Esophagus mucosa (tissue), 1 donor: Measurements from ENCODE around the gene GOLGA5. TPM values are rescaled to one million over a fixed set of nuclear protein-coding genes. Genes with fewer than 3 reads are reported as not detected.
"Not testable (repeated sequence)": the region's sequence is repeated elsewhere in the genome, so short reads cannot be mapped to it uniquely, and the experiment has no call there.

ENCODE experiments used
- ATAC-seq: fragments of 200-7000 bp; cut with Tn5 transposase; one replicate; pipeline ENCODE4 v1.9.1; 2020
- total RNA-seq: library from RNA; stranded (reverse); gene quantifications from one replicate; pipeline ENCODE4 v1.2.4, GENCODE V29; 2023
- donor health status: DM: yes; HTN: yes; CAD: no.

GOLGA5 gene
- total RNA-seq, 1 donor from 2014 or later, result 24.9 TPM

GRCh38 chr14:92778868-92779565 is 15.1 kb upstream of the GOLGA5 start:
- ATAC-seq, result peak; percentile 66

GRCh38 chr14:92780444-92781232 is 13.5 kb upstream of the GOLGA5 start:
- ATAC-seq, result no peak

- ATAC-seq, result no peak
These were observed 12.8 kb upstream of the GOLGA5 start for GRCh38 chr14:92781350-92781749.

GRCh38 chr14:92783813-92784431 is 10.2 kb upstream of the GOLGA5 start:
- ATAC-seq, result peak; percentile 68

- peak; percentile 43 for ATAC-seq
These were observed 8.3 kb upstream of the GOLGA5 start for GRCh38 chr14:92785667-92786426.

- ATAC-seq, result no peak
These were observed 7.7 kb upstream of the GOLGA5 start for GRCh38 chr14:92786427-92786756.

GRCh38 chr14:92787554-92787953 is 6.6 kb upstream of the GOLGA5 start:
- ATAC-seq, result no peak

- no peak for ATAC-seq
These were observed 4.5 kb upstream of the GOLGA5 start for GRCh38 chr14:92789457-92790089.

GRCh38 chr14:92792885-92793284 is 1.2 kb upstream of the GOLGA5 start:
- no peak for ATAC-seq

GRCh38 chr14:92794547-92794941 is 439 bp downstream of the GOLGA5 start:
- ATAC-seq, result peak; percentile 9

- no peak for ATAC-seq
These were observed 856 bp downstream of the GOLGA5 start for GRCh38 chr14:92794961-92795360.

GRCh38 chr14:92797935-92798653 is 4.0 kb downstream of the GOLGA5 start:
- ATAC-seq, result no peak

GRCh38 chr14:92798811-92799210 is 4.7 kb downstream of the GOLGA5 start:
- ATAC-seq, result no peak

- no peak for ATAC-seq
These were observed 5.9 kb downstream of the GOLGA5 start for GRCh38 chr14:92800012-92800411.

GRCh38 chr14:92800525-92800924 is 6.4 kb downstream of the GOLGA5 start:
- no peak for ATAC-seq

GRCh38 chr14:92801917-92802316 is 7.8 kb downstream of the GOLGA5 start:
- no peak for ATAC-seq

GRCh38 chr14:92802678-92803077 is 8.6 kb downstream of the GOLGA5 start:
- ATAC-seq, result no peak

- ATAC-seq, result no peak
These were observed 19.1 kb downstream of the GOLGA5 start for GRCh38 chr14:92813201-92813600.

- ATAC-seq, result no peak
These were observed 25.0 kb downstream of the GOLGA5 start for GRCh38 chr14:92819011-92819597.

- not testable (repeated sequence) for ATAC-seq
These were observed 25.8 kb downstream of the GOLGA5 start for GRCh38 chr14:92819680-92820535.

GRCh38 chr14:92820536-92820840 is 26.4 kb downstream of the GOLGA5 start:
- not testable (repeated sequence) for ATAC-seq
